ENCODE results near the gene ERC1.

The ERC1 gene

GRCh38 chr12:988646-989045 lies 2.4 kb upstream of the ERC1 start:
- H3K4me3 ChIP-seq (ENCODE audit: low read depth, low read length), result no peak overlapping the region
- no peak for TF ChIP-seq CTCF (IDR thresholded peaks at IDR 0.05; ENCODE audit: insufficient read depth, low read length, missing control alignments)
- ChIA-PET CTCF (interaction anchor here (1.0 to 1.5 kb wide), 2 partner anchors 21 to 39 kb away, joined by 3 to 4 read pairs; partner anchors contain the start of gene RAD52), POLR2A (no interaction called here)
- no peak for DNase-seq (ENCODE audit: low read depth, low spot score)

GRCh38 chr12:989051-989450 lies 2.0 kb upstream of the ERC1 start:
- H3K4me3 ChIP-seq (ENCODE audit: low read depth, low read length), result peak overlapping the region; percentile 83; the same call in 1 of the 2 replicates
- ChIA-PET POLR2A (no interaction called here), CTCF (interaction anchor here (1.0 to 1.5 kb wide), 2 partner anchors 22 to 40 kb away, joined by 3 to 4 read pairs; partner anchors contain the start of gene RAD52)
- no peak for TF ChIP-seq CTCF (IDR thresholded peaks at IDR 0.05; ENCODE audit: insufficient read depth, low read length, missing control alignments)
- no peak for DNase-seq (ENCODE audit: low read depth, low spot score)

DNA sequence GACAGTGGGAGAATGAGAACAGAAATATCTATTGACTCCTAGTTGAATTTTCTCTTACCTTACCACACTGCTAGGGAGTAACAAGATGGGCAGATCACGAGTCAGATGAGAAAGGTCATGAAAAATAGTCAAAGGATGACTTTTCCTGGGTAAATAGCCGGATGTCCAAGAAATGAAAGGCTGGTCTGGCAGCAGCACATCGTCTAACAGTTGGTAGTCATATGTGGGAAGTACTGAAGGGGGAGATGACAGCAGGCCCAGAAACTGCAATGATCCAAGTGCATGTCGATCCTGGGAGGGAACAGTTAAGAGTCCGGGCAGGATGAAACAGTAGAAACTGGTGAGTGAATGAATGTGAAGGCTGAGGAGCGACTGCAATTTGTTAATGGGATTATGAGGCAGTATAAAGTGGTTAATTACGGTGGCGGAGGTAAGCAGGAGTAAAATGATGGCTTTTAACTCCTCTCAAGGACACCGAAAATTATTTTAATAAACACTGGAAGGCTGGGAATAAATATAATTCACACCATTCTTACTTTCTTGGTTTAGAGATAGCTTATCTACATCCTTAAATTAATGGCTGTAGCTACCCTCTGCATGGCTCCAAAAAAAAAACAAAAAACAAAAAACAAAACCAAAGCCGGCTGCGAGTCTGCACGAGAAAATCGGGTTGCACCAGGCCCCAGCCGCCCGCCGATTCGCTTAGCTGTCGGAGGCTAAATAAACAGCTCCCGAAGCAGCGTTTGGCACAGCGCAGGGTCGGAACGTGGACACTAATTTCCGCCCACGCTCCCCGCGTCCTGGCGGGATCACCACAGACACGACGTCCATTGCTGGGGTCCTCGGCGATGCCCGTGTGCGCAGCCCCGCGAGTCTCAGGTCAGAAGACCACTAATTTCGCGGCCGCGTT lies 1.0 kb upstream of the ERC1 start:
- ChIA-PET CTCF (interaction anchor here (0.8 to 2.8 kb wide), 7 partner anchors 8 to 174 kb away, joined by 3 to 10 read pairs (median 3); partner anchors contain the start of gene RAD52), POLR2A (interaction anchor here (0.6 to 1.4 kb wide), 6 partner anchors 11 to 602 kb away, joined by 3 to 5 read pairs (median 4); partner anchors contain the start of gene RAD52)
- peak overlapping the region; percentile 83 for H3K4me3 ChIP-seq (ENCODE audit: low read depth, low read length)
- TF ChIP-seq CTCF (IDR thresholded peaks at IDR 0.05; ENCODE audit: insufficient read depth, low read length, missing control alignments), result peak; percentile 17
- peak; percentile 37 for DNase-seq (ENCODE audit: low read depth, low spot score)

DNA sequence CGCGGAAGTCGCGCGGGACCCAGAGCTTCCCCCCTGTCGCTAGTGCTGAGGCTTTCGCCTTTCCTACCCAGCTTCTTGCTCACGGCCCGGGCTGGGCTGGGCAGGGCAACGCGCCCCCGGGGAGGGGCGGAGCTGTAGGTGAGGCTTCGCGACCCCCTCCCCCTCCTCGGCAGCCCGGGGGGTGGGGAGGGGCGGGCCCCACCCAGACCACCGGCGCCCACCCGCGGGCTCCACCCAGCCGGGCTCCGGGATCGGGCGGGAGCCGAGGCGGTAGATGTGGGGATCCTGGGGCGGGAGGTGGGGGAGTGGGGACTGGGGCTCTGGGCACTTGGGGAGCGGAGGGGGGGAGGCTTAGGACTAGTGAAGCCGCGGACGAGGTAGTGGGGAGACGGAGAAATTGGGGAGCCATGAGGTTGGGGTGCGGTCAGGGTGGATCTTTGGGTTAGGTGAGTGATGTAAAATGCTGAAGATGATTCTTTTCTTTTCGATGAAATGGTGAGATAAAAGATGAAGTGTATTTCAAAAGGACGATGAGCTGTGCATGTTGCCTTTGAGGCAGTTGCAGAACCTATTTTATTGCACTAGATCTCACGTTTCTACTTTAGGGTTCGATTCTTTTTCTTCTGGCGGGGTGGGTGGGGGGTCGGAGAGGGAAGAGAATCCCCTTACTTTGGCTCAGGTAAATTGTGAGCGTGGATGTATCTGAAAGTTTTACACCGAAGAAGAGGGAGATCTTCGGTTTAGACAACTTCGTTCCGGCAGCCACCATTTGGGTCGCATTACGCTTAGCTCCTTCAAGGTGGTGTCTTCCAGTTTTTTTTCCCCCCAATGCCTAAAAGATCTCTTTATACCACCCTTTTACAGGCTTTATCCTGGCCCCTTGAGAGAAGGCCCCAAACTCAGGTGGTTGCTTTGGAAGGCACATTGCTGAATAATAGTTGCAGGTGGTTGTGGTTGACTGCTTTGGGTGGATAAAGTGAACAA lies 619 bp downstream of the ERC1 start:
- DNase-seq (ENCODE audit: low read depth, low spot score), result no peak
- POLR2A ChIA-PET, result interaction anchor here (0.7 to 1.4 kb wide), 2 partner anchors 22 to 28 kb away, joined by 3 read pairs; no protein-coding TSS in a partner anchor
- TF ChIP-seq CTCF (IDR thresholded peaks at IDR 0.05; ENCODE audit: insufficient read depth, low read length, missing control alignments), result no peak
- peak overlapping the region; percentile 83 for H3K4me3 ChIP-seq (ENCODE audit: low read depth, low read length)
- CTCF ChIA-PET, result interaction anchor here (0.7 to 2.8 kb wide), 7 partner anchors 10 to 175 kb away, joined by 3 to 10 read pairs (median 3); partner anchors contain the start of gene RAD52

- ChIA-PET POLR2A (no interaction called here), CTCF (interaction anchor here (0.6 to 2.8 kb wide), 3 partner anchors 14 to 592 kb away, joined by 3 to 10 read pairs (median 3); partner anchors contain the start of gene RAD52)
- H3K4me3 ChIP-seq (ENCODE audit: low read depth, low read length), result no peak overlapping the region
- TF ChIP-seq CTCF (IDR thresholded peaks at IDR 0.05; ENCODE audit: insufficient read depth, low read length, missing control alignments), result no peak
- DNase-seq (ENCODE audit: low read depth, low spot score), result no peak
These were observed 1.6 kb downstream of the ERC1 start for GRCh38 chr12:992647-993046.
